ENCODE data around the gene AMDHD2. TPM values are rescaled to one million over a fixed set of nuclear protein-coding genes. Genes with fewer than 3 reads are reported as not detected.

The AMDHD2 gene
- total and polyA plus RNA-seq, 4 donors, result 7.5 to 25.3 (median 15.7) TPM

GRCh38 chr16:2495041-2495440 is 25.1 kb upstream of the AMDHD2 start:
- Histone ChIP-seq H3K27ac (ENCODE audit: low read depth in 1 of 2, low read length in 2 of 2) (no peak overlapping the region), H3K4me3 (ENCODE audit: low read depth in 1 of 3, low read length in 3 of 3) (no peak overlapping the region), H3K9me3 (ENCODE audit: control insufficient read depth in 4 of 4, low read length in 3 of 4) (no peaks in the 10 kb centered on the region), H3K36me3 (ENCODE audit: control insufficient read depth in 4 of 4, insufficient read depth in 3 of 4, low read depth in 1 of 4, low read length in 3 of 4) (peaks cover 0 to 12% (median 2%) of the 10 kb centered on the region in 4 donors), H3K9ac (ENCODE audit: low read depth in 1 of 2, low read length in 2 of 2) (no peak overlapping the region), H3K27me3 (ENCODE audit: control insufficient read depth in 4 of 4, insufficient read depth in 4 of 4, low read length in 3 of 4) (no peaks in the 10 kb centered on the region), H3K4me1 (ENCODE audit: control insufficient read depth in 4 of 4, insufficient read depth in 4 of 4, low read length in 3 of 4) (peaks cover 15 to 33% (median 26%) of the 10 kb centered on the region in 4 donors)
- DNase-seq (ENCODE audit: low spot score), result no peak
- TF ChIP-seq CTCF (IDR thresholded peaks at IDR 0.05; ENCODE audit: low read depth, low read length, missing input control) (no peak), RXRA (IDR thresholded peaks at IDR 0.05) (no peak), RAD21 (IDR thresholded peaks at IDR 0.05) (no peak), REST (IDR thresholded peaks at IDR 0.05) (no peak), GABPA (IDR thresholded peaks at IDR 0.05 in 1 of 2, conservative IDR thresholded peaks at IDR 0.05 in 1 of 2) (no peak), FOXA1 (IDR thresholded peaks at IDR 0.05) (no peak), FOXA2 (IDR thresholded peaks at IDR 0.05) (no peak), ZBTB33 (IDR thresholded peaks at IDR 0.05) (no peak), EGR1 (IDR thresholded peaks at IDR 0.05; ENCODE audit: low read depth in 2 of 2) (no peak), JUND (IDR thresholded peaks at IDR 0.05) (no peak), HNF4A (conservative IDR thresholded peaks at IDR 0.05) (no peak), YY1 (IDR thresholded peaks at IDR 0.05) (no peak)
- TF ChIP-seq, protein P1, sequence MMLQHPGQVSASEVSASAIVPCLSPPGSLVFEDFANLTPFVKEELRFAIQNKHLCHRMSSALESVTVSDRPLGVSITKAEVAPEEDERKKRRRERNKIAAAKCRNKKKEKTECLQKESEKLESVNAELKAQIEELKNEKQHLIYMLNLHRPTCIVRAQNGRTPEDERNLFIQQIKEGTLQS (IDR thresholded peaks at IDR 0.05), result no peak
- WGBS, result 93% methylated on average over 5 of the region's 5 CpGs

GRCh38 chr16:2496223-2497115 is 23.7 kb upstream of the AMDHD2 start:
- H3K27ac ChIP-seq (ENCODE audit: low read depth in 1 of 2, low read length in 2 of 2), result no peak overlapping the region
- DNase-seq (ENCODE audit: low spot score), result no peak
- H3K36me3 ChIP-seq (ENCODE audit: control insufficient read depth in 4 of 4, insufficient read depth in 3 of 4, low read depth in 1 of 4, low read length in 3 of 4), result peaks cover 0 to 9% (median under 1%) of the 10 kb centered on the region in 4 donors
- H3K4me1 ChIP-seq (ENCODE audit: control insufficient read depth in 4 of 4, insufficient read depth in 4 of 4, low read length in 3 of 4), result peaks cover 17 to 39% (median 30%) of the 10 kb centered on the region in 4 donors
- TF ChIP-seq FOXA2 (IDR thresholded peaks at IDR 0.05) (no peak), RAD21 (IDR thresholded peaks at IDR 0.05) (no peak), GABPA (IDR thresholded peaks at IDR 0.05 in 1 of 2, conservative IDR thresholded peaks at IDR 0.05 in 1 of 2) (no peak)
- TF ChIP-seq, protein P2, sequence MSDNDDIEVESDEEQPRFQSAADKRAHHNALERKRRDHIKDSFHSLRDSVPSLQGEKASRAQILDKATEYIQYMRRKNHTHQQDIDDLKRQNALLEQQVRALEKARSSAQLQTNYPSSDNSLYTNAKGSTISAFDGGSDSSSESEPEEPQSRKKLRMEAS (IDR thresholded peaks at IDR 0.05), result no peak
- H3K27me3 ChIP-seq (ENCODE audit: control insufficient read depth in 4 of 4, insufficient read depth in 4 of 4, low read length in 3 of 4), result no peaks in the 10 kb centered on the region
- no peaks in the 10 kb centered on the region for H3K9me3 ChIP-seq (ENCODE audit: control insufficient read depth in 4 of 4, low read length in 3 of 4)
- 96% methylated on average over 62 of the region's 62 CpGs for WGBS
- no peak overlapping the region for H3K4me3 ChIP-seq (ENCODE audit: low read depth in 1 of 3, low read length in 3 of 3)
- H3K9ac ChIP-seq (ENCODE audit: low read depth in 1 of 2, low read length in 2 of 2), result no peak overlapping the region

Measured in liver (tissue), 9 donors.